Esophagus squamous epithelium (tissue), 4 donors: Measurements from ENCODE around the gene SFXN5.

Source experiments
- CTCF ChIP-seq, 6 experiments: fragments of 450-650 bp in 4 of 6; fragments of 200-600 bp in 2 of 6; sonication (generic) in 2 of 6; IDR thresholded peaks; one replicate each; pipeline ENCODE4 v1.5.1; 2016 to 2019; ENCODE audit warnings: antibody characterized with exemption in 6 of 6, mild to moderate bottlenecking in 4 of 6, moderate library complexity in 4 of 6
- POLR2A ChIP-seq, 4 donors: fragments of 450-650 bp; IDR thresholded peaks; one replicate each; pipeline ENCODE4 v1.6.1; 2017; ENCODE audit warnings: antibody characterized with exemption in 4 of 4, mild to moderate bottlenecking in 4 of 4, moderate library complexity in 3 of 4

GRCh38 chr2:73004466-73004865 is 67.0 kb downstream of the SFXN5 start:
- TF ChIP-seq CTCF (IDR thresholded peaks at IDR 0.05) (no peak), POLR2A (IDR thresholded peaks at IDR 0.05) (no peak)
